Measurements from ENCODE around the gene RNF43.

RNF43 gene

GRCh38 chr17:58385359-58385899 is 31.9 kb downstream of the RNF43 start:
- no peak for TF ChIP-seq CTCF (IDR thresholded peaks at IDR 0.05; ENCODE audit: control extremely low read depth, extremely low read depth, low read depth, missing control alignments)
- ChIA-PET POLR2A (no interaction called here), CTCF (interaction anchor here (0.9 to 3.4 kb wide), 3 partner anchors 16 to 82 kb away, joined by 3 to 14 read pairs (median 4); partner anchors contain the start of gene RNF43)
- no peak for DNase-seq (ENCODE audit: extremely low spot score)

DNA sequence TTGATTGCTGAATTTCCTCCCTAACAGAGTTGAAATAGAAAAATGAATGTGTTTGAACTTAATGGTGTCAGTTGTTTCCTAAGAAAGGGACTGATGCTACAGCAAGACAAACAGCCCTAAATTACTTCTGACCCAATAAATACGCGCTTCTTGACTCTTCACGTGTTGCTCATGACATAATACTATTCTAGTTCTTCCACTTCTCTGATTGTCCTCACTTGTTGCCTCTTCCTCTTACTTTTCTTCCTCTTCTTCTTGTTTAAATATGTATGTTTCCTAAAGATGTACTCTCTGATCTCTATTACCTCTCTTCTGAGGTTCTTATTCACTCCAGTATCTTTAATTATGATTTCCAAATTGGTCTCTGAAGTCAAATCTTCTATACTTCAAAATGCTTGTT is 32.4 kb downstream of the RNF43 start:
- CTCF ChIA-PET, result interaction anchor here (1.0 to 3.4 kb wide), 4 partner anchors 16 to 81 kb away, joined by 3 to 14 read pairs (median 6); partner anchors contain the start of genes RNF43 and SUPT4H1
- no peak for DNase-seq (ENCODE audit: extremely low spot score)
- POLR2A ChIA-PET, result no interaction called here

DNA sequence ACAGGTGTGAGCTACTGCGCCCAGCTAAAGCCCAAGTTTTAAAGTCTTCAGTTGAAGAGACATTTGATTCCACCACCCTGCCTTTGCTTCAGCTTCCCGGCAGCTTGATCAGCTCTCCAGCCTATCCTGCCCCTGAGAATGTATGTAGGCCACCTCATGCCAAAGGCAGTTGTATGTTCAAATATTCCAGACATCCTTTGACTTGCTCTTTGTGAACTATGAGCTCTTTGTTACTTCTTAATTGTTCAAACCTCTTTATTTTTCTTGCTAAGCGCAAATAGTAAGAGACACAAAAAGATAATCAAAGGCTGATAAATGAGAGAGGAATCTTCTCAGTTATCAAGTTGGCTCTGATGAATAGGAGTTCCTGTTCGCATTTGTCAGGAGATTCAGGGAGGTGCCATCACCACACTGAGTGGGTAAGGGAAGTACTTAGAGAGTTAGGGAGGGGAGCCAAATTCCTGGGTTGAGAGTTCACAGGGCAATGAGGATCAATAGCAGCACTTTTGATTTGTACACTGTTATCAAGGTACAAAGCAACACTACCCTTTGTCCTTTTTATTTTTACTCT is 33.4 kb downstream of the RNF43 start:
- DNase-seq (ENCODE audit: extremely low spot score), result no peak
- POLR2A ChIA-PET, result interaction anchor here (0.6 kb wide), 1 partner anchor 14 kb away, joined by 5 read pairs; no protein-coding TSS in a partner anchor
- no peak for TF ChIP-seq CTCF (IDR thresholded peaks at IDR 0.05; ENCODE audit: control extremely low read depth, extremely low read depth, low read depth, missing control alignments)
- CTCF ChIA-PET, result interaction anchor here (1.0 to 3.4 kb wide), 7 partner anchors 12 to 80 kb away, joined by 3 to 14 read pairs (median 3); partner anchors contain the start of genes RNF43 and SUPT4H1

More for the DNA sequence above, 32.4 kb downstream of the RNF43 start:
- no peak for TF ChIP-seq CTCF (IDR thresholded peaks at IDR 0.05; ENCODE audit: control extremely low read depth, extremely low read depth, low read depth, missing control alignments)

DNA sequence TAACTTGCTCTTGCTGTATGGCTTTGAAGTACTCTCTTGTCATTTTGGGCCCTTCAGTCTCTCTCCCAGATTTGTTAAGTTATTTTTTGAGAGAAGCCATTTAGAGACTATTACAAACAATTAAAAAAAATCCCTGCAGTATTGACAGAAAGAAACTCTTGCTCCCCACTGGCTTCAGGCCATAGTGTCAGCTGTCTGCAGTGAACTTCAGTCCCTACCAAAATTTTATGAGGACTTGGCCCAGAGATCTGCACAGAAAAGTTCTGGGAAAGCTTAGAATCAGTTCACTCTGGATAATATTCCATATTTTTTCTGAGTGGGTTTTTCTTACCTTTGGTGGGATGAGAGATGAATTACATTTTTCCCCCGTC is 34.5 kb downstream of the RNF43 start:
- no peak for TF ChIP-seq CTCF (IDR thresholded peaks at IDR 0.05; ENCODE audit: control extremely low read depth, extremely low read depth, low read depth, missing control alignments)
- ChIA-PET POLR2A (no interaction called here), CTCF (interaction anchor here (1.0 to 3.4 kb wide), 9 partner anchors 10 to 79 kb away, joined by 3 to 14 read pairs (median 5); partner anchors contain the start of gene RNF43)
- no peak for DNase-seq (ENCODE audit: extremely low spot score)

GRCh38 chr17:58382108-58382871 is 35.0 kb downstream of the RNF43 start:
- no peak for DNase-seq (ENCODE audit: extremely low spot score)
- ChIA-PET POLR2A (no interaction called here), CTCF (interaction anchor here (0.9 to 4.6 kb wide), 12 partner anchors 9 to 183 kb away, joined by 3 to 27 read pairs (median 4); partner anchors contain the start of gene RNF43)
- TF ChIP-seq CTCF (IDR thresholded peaks at IDR 0.05; ENCODE audit: control extremely low read depth, extremely low read depth, low read depth, missing control alignments), result no peak

All from GM10248 (cell line).